Trophoblast cell (in vitro differentiated cells and primary cell): ENCODE results near the gene DSE. TPM values are rescaled to one million over a fixed set of nuclear protein-coding genes. Genes with fewer than 3 reads are reported as not detected.
"Not testable (repeated sequence)": the region's sequence is repeated elsewhere in the genome, so short reads cannot be mapped to it uniquely, and the experiment has no call there.

Experiments used
- DNase-seq, 2 donors: peaks; one replicate each; pipeline ENCODE4 v3.0.0-alpha.2; 2016
- H2AFZ ChIP-seq: 2 replicates; pipeline ENCODE4 v1.6.1; 2013; ENCODE audit warnings: low read length, moderate library complexity, mild to moderate bottlenecking; ENCODE audit not compliant: insufficient read depth, poor library complexity
- H2AK5ac ChIP-seq: 2 replicates; pipeline ENCODE4 v1.6.1; 2013; ENCODE audit warnings: mild to moderate bottlenecking, low read length
- H2BK120ac ChIP-seq: 2 replicates; pipeline ENCODE4 v1.6.1; 2013; ENCODE audit warnings: low read length, mild to moderate bottlenecking, moderate library complexity; ENCODE audit not compliant: insufficient read depth, poor library complexity
- H2BK12ac ChIP-seq: 2 replicates; pipeline ENCODE4 v1.6.1; 2013; ENCODE audit warnings: mild to moderate bottlenecking, low read length, moderate library complexity
- H2BK5ac ChIP-seq: 2 replicates; pipeline ENCODE4 v1.6.1; 2013; ENCODE audit warnings: low read length, low read depth, moderate library complexity, mild to moderate bottlenecking; ENCODE audit not compliant: poor library complexity
- H3K14ac ChIP-seq: 2 replicates; pipeline ENCODE4 v1.6.1; 2013; ENCODE audit warnings: mild to moderate bottlenecking, low read length
- H3K18ac ChIP-seq: 2 replicates; pipeline ENCODE4 v1.6.1; 2013; ENCODE audit warnings: mild to moderate bottlenecking, low read length
- H3K23ac ChIP-seq: 2 replicates; pipeline ENCODE4 v1.6.1; 2013; ENCODE audit warnings: low read length
- H3K27ac ChIP-seq: 2 replicates; pipeline ENCODE4 v1.5.1; 2013; ENCODE audit warnings: low read depth, mild to moderate bottlenecking, inconsistent platforms, low read length, moderate library complexity
- H3K27me3 ChIP-seq: 2 replicates; pipeline ENCODE4 v1.6.1; 2013; ENCODE audit warnings: inconsistent platforms, mild to moderate bottlenecking, low read length, moderate library complexity; ENCODE audit not compliant: insufficient read depth
- H3K36me3 ChIP-seq, 2 experiments: 1 replicate in 1 of 2; 2 replicates in 1 of 2; pipeline ENCODE4 v1.6.1; 2013; ENCODE audit warnings: low read length in 2 of 2, mild to moderate bottlenecking in 2 of 2, moderate library complexity in 1 of 2; ENCODE audit not compliant: insufficient read depth in 2 of 2, control insufficient read depth in 1 of 2
- H3K4ac ChIP-seq: 2 replicates; pipeline ENCODE4 v1.6.1; 2013; ENCODE audit warnings: low read depth, mild to moderate bottlenecking, low read length, moderate library complexity
- H3K4me1 ChIP-seq, 2 experiments: 1 replicate in 1 of 2; 2 replicates in 1 of 2; pipeline ENCODE4 v1.6.1; 2013; ENCODE audit warnings: low read length in 2 of 2, mild to moderate bottlenecking in 2 of 2, moderate library complexity in 1 of 2; ENCODE audit not compliant: insufficient read depth in 2 of 2, control insufficient read depth in 1 of 2
- H3K4me2 ChIP-seq: 2 replicates; pipeline ENCODE4 v1.6.1; 2013; ENCODE audit warnings: inconsistent platforms, mild to moderate bottlenecking, low read length, moderate library complexity
- H3K4me3 ChIP-seq: 2 replicates; pipeline ENCODE4 v1.5.1; 2013; ENCODE audit warnings: mild to moderate bottlenecking, low read depth, low read length, inconsistent platforms
- H3K79me1 ChIP-seq: one replicate; pipeline ENCODE4 v1.6.1; 2013; ENCODE audit warnings: low read length
- H3K79me2 ChIP-seq: 2 replicates; pipeline ENCODE4 v1.6.1; 2013; ENCODE audit warnings: low read length, mild to moderate bottlenecking; ENCODE audit not compliant: control insufficient read depth, insufficient read depth, poor library complexity
- H3K9ac ChIP-seq: 2 replicates; pipeline ENCODE4 v1.6.1; 2013; ENCODE audit warnings: mild to moderate bottlenecking, low read length
- H3K9me3 ChIP-seq: 2 replicates; pipeline ENCODE4 v1.6.1; 2013; ENCODE audit warnings: low read depth, mild to moderate bottlenecking, control low read depth, inconsistent platforms, low read length; ENCODE audit not compliant: insufficient read depth
- H4K12ac ChIP-seq: 2 replicates; pipeline ENCODE4 v1.6.1; 2013; ENCODE audit warnings: low read depth, mild to moderate bottlenecking, low read length, moderate library complexity
- H4K8ac ChIP-seq: 2 replicates; pipeline ENCODE4 v1.6.1; 2013; ENCODE audit warnings: low read depth, mild to moderate bottlenecking, low read length, moderate library complexity
- H4K91ac ChIP-seq: one replicate; pipeline ENCODE4 v1.6.1; 2013; ENCODE audit warnings: low read depth, mild to moderate bottlenecking, low read length, moderate library complexity
- WGBS: extraction: QIAGEN DNeasy Blood & Tissue Kit; methylation state at CpG from one replicate; pipeline ENCODE4 v1.1.7; 2013; ENCODE audit warnings: missing lambda C conversion rate; ENCODE audit not compliant: insufficient read length, insufficient coverage; ENCODE audit errors: extremely low coverage; 5-methylcytosine and 5-hydroxymethylcytosine counted together
- polyA plus RNA-seq: library from polyadenylated mRNA; stranded (reverse); fragments of 200-250 nt; gene quantifications from 2 replicates; pipeline ENCODE4 v1.2.3, GENCODE V29; 2013

Gene DSE
- polyA plus RNA-seq: 20.0 and 20.3 TPM in 2 replicates

- peak within 1 kb of the TSS; percentile 76 for H4K91ac ChIP-seq
- peak within 1 kb of the TSS; percentile 94 for H3K4me3 ChIP-seq
- H3K4me1 ChIP-seq: peaks cover 3% of the 10 kb centered on the region in 2 experiments
- peak within 1 kb of the TSS; percentile 77 for H2AK5ac ChIP-seq
- H2BK12ac ChIP-seq: peak within 1 kb of the TSS; percentile 80
- H3K27ac ChIP-seq: peak within 1 kb of the TSS; percentile 99
- H3K9me3 ChIP-seq: no peaks in the 10 kb centered on the region
- peaks cover 10% of the 10 kb centered on the region for H3K79me1 ChIP-seq
- peak; percentile 52 to 71 for DNase-seq
- H3K23ac ChIP-seq: no peak within 1 kb of the TSS
- peak within 1 kb of the TSS; percentile 76 for H4K12ac ChIP-seq
- H3K18ac ChIP-seq: peak within 1 kb of the TSS; percentile 99
- H2BK120ac ChIP-seq: peak within 1 kb of the TSS; percentile 89
- peak within 1 kb of the TSS; percentile 86 for H4K8ac ChIP-seq
- H3K79me2 ChIP-seq: peaks cover 10% of the 10 kb centered on the region
- peak within 1 kb of the TSS; percentile 80 for H2AFZ ChIP-seq
- no peaks in the 10 kb centered on the region for H3K36me3 ChIP-seq
- peak within 1 kb of the TSS; percentile 71 for H3K4ac ChIP-seq
- peak within 1 kb of the TSS; percentile 97 for H2BK5ac ChIP-seq
- H3K27me3 ChIP-seq: no peaks in the 10 kb centered on the region
- peak within 1 kb of the TSS; percentile 92 for H3K14ac ChIP-seq
- peak within 1 kb of the TSS; percentile 87 for H3K9ac ChIP-seq
- peak within 1 kb of the TSS; percentile 63 for H3K4me2 ChIP-seq
- WGBS: no CpG with 5 or more reads among the region's 43 CpGs
These were observed at the start of gene DSE for GRCh38 chr6:116370760-116371119. DSE (plus strand) TSS chr6:116370947; CDS start chr6:116399251, 28,304 bp downstream.

- no CpG with 5 or more reads among the region's 13 CpGs for WGBS
- H3K27ac ChIP-seq, H4K91ac ChIP-seq, H2AFZ ChIP-seq, H3K23ac ChIP-seq, H2BK5ac ChIP-seq, H2BK120ac ChIP-seq, H3K4me1 ChIP-seq, H4K8ac ChIP-seq, H3K4me2 ChIP-seq, H3K79me1 ChIP-seq, H4K12ac ChIP-seq, H3K18ac ChIP-seq, H3K4ac ChIP-seq, H3K9ac ChIP-seq, H2BK12ac ChIP-seq, H3K4me3 ChIP-seq, H3K9me3 ChIP-seq, H3K14ac ChIP-seq, H2AK5ac ChIP-seq, H3K36me3 ChIP-seq, DNase-seq, H3K27me3 ChIP-seq, H3K79me2 ChIP-seq: not testable (repeated sequence)
These were observed 48.8 kb upstream of the DSE start for GRCh38 chr6:116321933-116322332.

GRCh38 chr6:116323863-116324262 is 46.9 kb upstream of the DSE start:
- no peaks in the 10 kb centered on the region for H3K9me3 ChIP-seq
- no peaks in the 10 kb centered on the region for H3K79me1 ChIP-seq
- no peak overlapping the region for H4K91ac ChIP-seq
- no peak overlapping the region for H3K18ac ChIP-seq
- H2BK5ac ChIP-seq: no peak overlapping the region
- H2BK120ac ChIP-seq: no peak overlapping the region
- H2AK5ac ChIP-seq: no peak overlapping the region
- no peak overlapping the region for H3K4me3 ChIP-seq
- H3K27ac ChIP-seq: no peak overlapping the region
- H3K14ac ChIP-seq: no peak overlapping the region
- H4K8ac ChIP-seq: no peak overlapping the region
- H3K4ac ChIP-seq: no peak overlapping the region
- H2AFZ ChIP-seq: no peak overlapping the region
- no peak overlapping the region for H3K9ac ChIP-seq
- no peak overlapping the region for H4K12ac ChIP-seq
- WGBS: no CpG with 5 or more reads among the region's 1 CpG
- no peaks in the 10 kb centered on the region for H3K79me2 ChIP-seq
- no peaks in the 10 kb centered on the region for H3K27me3 ChIP-seq
- no peak overlapping the region for H3K23ac ChIP-seq
- no peak overlapping the region for H3K4me2 ChIP-seq
- no peak overlapping the region for H2BK12ac ChIP-seq
- no peaks in the 10 kb centered on the region for H3K4me1 ChIP-seq
- DNase-seq: no peak
- H3K36me3 ChIP-seq: no peaks in the 10 kb centered on the region

GRCh38 chr6:116325634-116326132 is 45.1 kb upstream of the DSE start:
- not testable (repeated sequence) for H2BK5ac ChIP-seq, H4K8ac ChIP-seq, H2BK120ac ChIP-seq, H3K9ac ChIP-seq, H3K27ac ChIP-seq, H3K23ac ChIP-seq, H4K91ac ChIP-seq, H3K14ac ChIP-seq, H3K18ac ChIP-seq, H3K9me3 ChIP-seq, H3K36me3 ChIP-seq, H2AK5ac ChIP-seq, H3K4me2 ChIP-seq, H3K79me1 ChIP-seq, DNase-seq, H2BK12ac ChIP-seq, H4K12ac ChIP-seq, H3K79me2 ChIP-seq, H3K4me1 ChIP-seq, H3K27me3 ChIP-seq, H3K4me3 ChIP-seq, H2AFZ ChIP-seq, H3K4ac ChIP-seq
- no CpG with 5 or more reads among the region's 11 CpGs for WGBS
